Sigmoid colon (tissue), 7 donors: ENCODE measurements around the gene MAST1. TPM values are rescaled to one million over a fixed set of nuclear protein-coding genes. Genes with fewer than 3 reads are reported as not detected.
"Not testable (repeated sequence)": the region's sequence is repeated elsewhere in the genome, so short reads cannot be mapped to it uniquely, and the experiment has no call there.

Source experiments
- DNase-seq: peaks from one replicate; pipeline ENCODE4 v3.0.0-alpha.2; 2019
- H3K27ac ChIP-seq, 4 donors: fragments of 200-600 bp; sonication (generic); one replicate each; pipeline ENCODE4 v1.5.1; 2016 to 2019; ENCODE audit warnings: mild to moderate bottlenecking in 1 of 4
- H3K27me3 ChIP-seq, 3 donors: fragments of 200-600 bp; sonication (generic); one replicate each; pipeline ENCODE4 v1.5.1; 2019; ENCODE audit warnings: mild to moderate bottlenecking in 1 of 3
- H3K36me3 ChIP-seq, 4 donors: fragments of 200-600 bp; sonication (generic); one replicate each; pipeline ENCODE4 v1.5.1; 2016 to 2019
- H3K4me1 ChIP-seq, 4 donors: fragments of 200-600 bp; sonication (generic); one replicate each; pipeline ENCODE4 v1.5.1; 2017 to 2019
- H3K4me3 ChIP-seq, 4 donors: fragments of 200-600 bp; sonication (generic); one replicate each; pipeline ENCODE4 v1.5.1; 2017 to 2019; ENCODE audit warnings: mild to moderate bottlenecking in 2 of 4, moderate library complexity in 1 of 4
- H3K9me3 ChIP-seq, 4 donors: fragments of 200-600 bp in 3 of 4; sonication (generic) in 3 of 4; one replicate each; pipeline versions ENCODE4 v1.5.1 to v1.6.1; 2013 to 2019
- CTCF ChIP-seq, 4 experiments: fragments of 450-650 bp in 3 of 4; fragments of 200-600 bp in 1 of 4; IDR thresholded peaks; one replicate each; pipeline ENCODE4 v1.5.1; 2016 to 2019; ENCODE audit warnings: antibody characterized with exemption in 4 of 4, mild to moderate bottlenecking in 3 of 4, moderate library complexity in 2 of 4
- EP300 ChIP-seq, 4 donors: sonication (generic); formaldehyde crosslinking; IDR thresholded peaks; one replicate each; pipeline ENCODE4 v1.6.1; 2017; ENCODE audit warnings: antibody characterized with exemption in 4 of 4
- POLR2A ChIP-seq, 2 donors: fragments of 450-650 bp; IDR thresholded peaks; one replicate each; pipeline ENCODE4 v1.6.1; 2016; ENCODE audit warnings: antibody characterized with exemption in 2 of 2, mild to moderate bottlenecking in 2 of 2, moderate library complexity in 2 of 2
- POLR2AphosphoS5 ChIP-seq, 4 donors: sonication (generic); formaldehyde crosslinking; IDR thresholded peaks; one replicate each; pipeline ENCODE4 v1.6.1; 2017; ENCODE audit warnings: antibody characterized with exemption in 4 of 4
- WGBS, 2 donors: extraction: QIAGEN DNeasy Blood & Tissue Kit; methylation state at CpG; one replicate each; pipeline ENCODE4 v1.1.7; 2013; 5-methylcytosine and 5-hydroxymethylcytosine counted together
- intact Hi-C: fragments of 100-400 bp; cut with DNase I; formaldehyde crosslinking; loops from one replicate; pipeline ENCODE4 v1.15.1; 2023
- polyA plus RNA-seq, 3 donors: library from polyadenylated mRNA; stranded (reverse); fragments of 200-250 nt; gene quantifications; one replicate each; pipeline ENCODE4 v1.2.3, GENCODE V29; 2013
- total RNA-seq, 4 donors: library from RNA; depleted of rRNA; stranded (reverse); fragments of >200 nt; gene quantifications; one replicate each; pipeline ENCODE4 v1.1.0, GENCODE V29; 2016
- donor health status: healthy with polysubstance abuse.
- donor health status: Bipolar disorder and iron deficiency.
- donor health status: healthy.

Gene MAST1
- total and polyA plus RNA-seq, 7 donors: 0.49 to 3.3 (median 1.2) TPM

- Histone ChIP-seq H3K9me3 (no peaks in the 10 kb centered on the region), H3K4me3 (no peak overlapping the region), H3K4me1 (no peaks in the 10 kb centered on the region), H3K27me3 (no peaks in the 10 kb centered on the region), H3K36me3 (peaks cover 0 to 5% (median 3%) of the 10 kb centered on the region in 4 donors), H3K27ac (no peak overlapping the region)
- TF ChIP-seq CTCF (IDR thresholded peaks at IDR 0.05) (no peak), POLR2A (IDR thresholded peaks at IDR 0.05) (no peak), EP300 (IDR thresholded peaks at IDR 0.05) (no peak), POLR2AphosphoS5 (IDR thresholded peaks at IDR 0.05) (no peak)
- WGBS, 2 donors: 96% methylated on average over 7 of the region's 7 CpGs
- intact Hi-C loops: no loop called here
- no peak for DNase-seq
Observed at GRCh38 chr19:12815088-12815487, 23.2 kb upstream of the MAST1 start.

- WGBS, 2 donors: 86 to 90% methylated on average over 6 of the region's 6 CpGs
- intact Hi-C loops: not testable (repeated sequence)
Observed at GRCh38 chr19:12817188-12817587, 21.1 kb upstream of the MAST1 start.

GRCh38 chr19:12817810-12818209 lies 20.5 kb upstream of the MAST1 start:
- H3K4me1 ChIP-seq: not testable (repeated sequence)

More at GRCh38 chr19:12817188-12817587, 21.1 kb upstream of the MAST1 start:
- DNase-seq, H3K27ac ChIP-seq, H3K27me3 ChIP-seq, H3K4me1 ChIP-seq, H3K9me3 ChIP-seq, H3K4me3 ChIP-seq, H3K36me3 ChIP-seq: not testable (repeated sequence)

GRCh38 chr19:12821761-12822160 lies 16.6 kb upstream of the MAST1 start:
- intact Hi-C loops: no loop called here
- H3K27ac ChIP-seq: no peak overlapping the region
- TF ChIP-seq CTCF (IDR thresholded peaks at IDR 0.05) (no peak), EP300 (IDR thresholded peaks at IDR 0.05) (no peak), POLR2A (IDR thresholded peaks at IDR 0.05) (no peak), POLR2AphosphoS5 (IDR thresholded peaks at IDR 0.05) (no peak)
- no peaks in the 10 kb centered on the region for H3K9me3 ChIP-seq
- H3K4me1 ChIP-seq: peaks cover 0 to 4% (median 2%) of the 10 kb centered on the region in 4 donors
- no peaks in the 10 kb centered on the region for H3K36me3 ChIP-seq
- 84 to 87% methylated on average over 2 of the region's 2 CpGs for WGBS, 2 donors
- no peak for DNase-seq
- H3K4me3 ChIP-seq: no peak overlapping the region
- H3K27me3 ChIP-seq: peaks cover 4 to 33% (median 23%) of the 10 kb centered on the region in 3 donors

More at GRCh38 chr19:12817810-12818209, 20.5 kb upstream of the MAST1 start:
- 91 to 94% methylated on average over 11 of the region's 11 CpGs for WGBS, 2 donors
- H3K27me3 ChIP-seq, H3K36me3 ChIP-seq, H3K4me3 ChIP-seq, intact Hi-C loops, H3K9me3 ChIP-seq, DNase-seq, H3K27ac ChIP-seq: not testable (repeated sequence)

GRCh38 chr19:12825254-12826131 lies 12.8 kb upstream of the MAST1 start:
- DNase-seq: no peak
- Histone ChIP-seq H3K27ac (no peak overlapping the region), H3K4me1 (peaks cover 0 to 9% (median 2%) of the 10 kb centered on the region in 4 donors), H3K9me3 (no peaks in the 10 kb centered on the region), H3K27me3 (peaks cover 25 to 71% (median 59%) of the 10 kb centered on the region in 3 donors), H3K4me3 (no peak overlapping the region), H3K36me3 (no peaks in the 10 kb centered on the region)
- TF ChIP-seq CTCF (IDR thresholded peaks at IDR 0.05) (no peak), POLR2A (IDR thresholded peaks at IDR 0.05) (no peak), EP300 (IDR thresholded peaks at IDR 0.05) (no peak), POLR2AphosphoS5 (IDR thresholded peaks at IDR 0.05) (no peak)
- intact Hi-C loops: no loop called here
- 7% methylated on average over 46 of the region's 46 CpGs for WGBS, 2 donors
